CD4-positive, alpha-beta T cell treated with Interleukin-17A for 1 hour (primary cell): ENCODE results near the gene MCF2L.

ENCODE experiments used
- DNase-seq: peaks from one replicate; pipeline ENCODE4 v3.0.0-alpha.2; 2020

The MCF2L gene

DNA sequence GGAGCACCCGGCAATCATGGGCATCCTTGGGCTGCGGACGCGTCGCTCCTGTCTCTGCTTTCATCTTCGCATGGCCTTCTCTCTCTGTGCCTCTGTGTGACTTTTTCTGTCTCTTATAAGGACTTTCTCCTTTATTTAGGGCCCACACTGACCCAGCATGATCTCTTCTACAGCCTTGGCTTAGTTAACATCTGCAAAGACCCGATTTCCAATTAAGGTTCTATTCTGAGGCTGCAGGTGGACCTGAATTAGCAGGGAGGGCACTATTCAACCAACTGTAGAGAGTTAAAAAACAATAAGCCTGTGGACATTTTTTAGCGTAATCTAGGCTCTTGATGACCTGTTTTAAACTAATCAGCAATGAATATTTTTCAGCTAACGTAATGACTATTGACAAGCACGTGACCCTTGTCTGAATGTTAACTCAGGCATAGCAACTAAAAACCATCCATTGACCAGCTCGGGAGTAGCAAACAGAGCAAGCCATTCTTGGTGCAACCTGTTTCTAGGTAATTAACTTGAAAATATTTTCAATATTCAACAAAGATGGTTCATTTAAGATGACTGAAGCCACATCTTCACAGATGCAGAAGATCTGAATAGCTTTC is 168.8 kb downstream of the MCF2L start:
- no peak for DNase-seq

DNA sequence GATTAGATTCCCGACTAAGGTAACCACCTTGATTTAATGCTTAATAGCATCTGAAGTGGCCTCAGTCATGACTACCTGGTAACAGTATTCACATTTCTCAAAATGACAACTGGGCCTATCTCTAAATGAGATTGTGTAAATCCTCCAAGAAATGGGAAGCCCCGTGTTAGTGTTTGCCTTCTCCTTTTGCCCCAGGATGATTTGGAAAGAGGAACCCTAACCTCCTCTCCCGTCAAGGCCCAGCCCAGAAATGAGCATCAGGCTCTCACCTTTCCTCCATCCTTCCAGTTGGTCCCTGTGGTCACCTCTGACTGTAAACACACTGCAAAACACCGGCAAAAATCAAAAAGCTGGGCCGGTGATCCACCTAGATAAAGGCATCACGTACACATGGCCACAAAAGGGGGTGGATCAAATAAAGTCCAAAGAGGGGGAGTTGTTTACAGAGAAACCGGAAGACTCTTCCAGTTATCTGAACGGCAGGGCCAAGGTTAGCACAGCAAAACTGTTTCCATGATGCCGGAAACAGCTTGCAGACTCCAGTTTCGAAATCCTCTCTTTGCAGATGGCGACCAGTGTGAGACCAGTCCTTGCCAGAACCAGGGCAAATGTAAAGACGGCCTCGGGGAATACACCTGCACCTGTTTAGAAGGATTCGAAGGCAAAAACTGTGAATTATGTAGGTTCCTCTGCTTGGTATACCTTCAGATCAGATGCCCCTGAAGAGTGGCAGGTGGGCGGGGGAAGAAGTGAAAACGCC is 170.0 kb downstream of the MCF2L start:
- no peak for DNase-seq

GRCh38 chr13:113139577-113139976 is 170.6 kb downstream of the MCF2L start:
- no peak for DNase-seq

- DNase-seq = no peak
Measured at GRCh38 chr13:113140677-113141600, 171.9 kb downstream of the MCF2L start.

DNA sequence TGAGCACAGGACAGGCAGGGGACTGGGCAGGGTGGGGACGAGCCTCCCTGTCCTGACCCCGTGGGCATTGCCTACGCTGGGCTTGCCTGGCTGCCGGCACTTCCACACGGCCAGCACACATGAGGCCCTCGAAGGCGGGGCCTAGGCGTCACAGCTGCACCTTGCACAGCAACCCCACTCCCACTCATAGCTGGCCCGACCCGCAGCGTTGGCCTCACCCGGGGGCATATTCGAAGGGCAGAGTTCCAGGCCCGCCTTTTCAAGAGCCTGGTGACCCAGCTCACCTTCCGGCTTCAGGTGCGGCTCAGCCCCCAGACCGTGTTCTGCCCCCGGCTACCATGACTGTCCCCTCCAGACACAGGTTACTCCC is 172.6 kb downstream of the MCF2L start:
- no peak for DNase-seq

GRCh38 chr13:113142876-113143275 is 173.9 kb downstream of the MCF2L start:
- no peak for DNase-seq

- DNase-seq = no peak
Measured at GRCh38 chr13:113143466-113144254, 174.6 kb downstream of the MCF2L start.

DNA sequence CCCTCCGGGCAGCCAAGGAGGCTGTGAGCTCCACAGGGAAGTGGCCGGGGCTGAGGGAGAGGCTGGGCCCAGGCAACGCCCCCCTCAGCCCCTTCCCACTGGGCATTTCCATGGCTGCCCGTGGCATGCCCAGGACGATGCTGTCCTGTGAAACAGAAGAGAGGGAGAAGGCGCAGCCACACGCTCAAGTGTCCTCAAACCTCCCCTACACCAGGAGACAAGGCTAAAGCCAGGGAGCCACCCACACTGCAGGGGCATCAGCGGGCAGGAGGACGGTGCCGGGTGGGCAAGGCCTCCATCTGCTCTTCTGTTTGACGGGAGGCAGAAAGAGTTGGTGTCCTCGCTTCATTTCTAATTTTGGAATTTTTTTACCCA is 175.2 kb downstream of the MCF2L start:
- DNase-seq = no peak

- DNase-seq = no peak
Measured at GRCh38 chr13:113145496-113145895, 176.5 kb downstream of the MCF2L start.

DNA sequence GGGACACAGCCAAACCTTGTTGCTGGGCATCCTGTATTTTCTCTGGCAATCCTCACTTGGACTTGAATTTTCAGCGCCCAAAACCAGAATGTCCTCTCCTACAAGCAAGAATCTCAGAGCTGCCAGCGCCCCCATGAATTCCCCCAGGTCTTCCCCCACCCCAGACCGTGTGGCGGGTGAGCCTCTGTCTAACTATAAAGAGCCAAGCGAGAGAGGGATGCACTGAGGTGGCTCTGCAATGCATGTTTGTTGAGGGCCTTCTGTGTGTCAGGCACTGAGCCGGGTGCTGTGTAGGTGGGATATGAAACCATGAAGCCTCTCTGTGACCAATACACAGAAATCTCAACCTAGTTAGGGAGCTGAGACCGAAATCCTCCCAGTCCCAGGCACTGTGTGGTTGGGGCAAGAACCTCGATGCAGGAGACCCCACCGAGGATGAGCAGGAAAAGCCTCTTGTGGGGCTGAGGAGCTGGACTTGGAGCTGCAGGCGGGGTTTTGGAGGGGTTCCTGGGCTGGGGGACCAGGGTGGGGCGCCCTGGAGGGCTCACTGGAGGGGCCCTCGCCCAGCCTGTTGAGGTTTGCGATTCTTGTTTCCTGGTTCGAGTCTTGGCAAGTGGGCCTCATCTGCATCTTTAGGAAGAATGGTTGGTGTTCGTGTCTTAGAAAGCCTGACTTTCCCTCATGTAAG is 177.0 kb downstream of the MCF2L start:
- no peak for DNase-seq

DNA sequence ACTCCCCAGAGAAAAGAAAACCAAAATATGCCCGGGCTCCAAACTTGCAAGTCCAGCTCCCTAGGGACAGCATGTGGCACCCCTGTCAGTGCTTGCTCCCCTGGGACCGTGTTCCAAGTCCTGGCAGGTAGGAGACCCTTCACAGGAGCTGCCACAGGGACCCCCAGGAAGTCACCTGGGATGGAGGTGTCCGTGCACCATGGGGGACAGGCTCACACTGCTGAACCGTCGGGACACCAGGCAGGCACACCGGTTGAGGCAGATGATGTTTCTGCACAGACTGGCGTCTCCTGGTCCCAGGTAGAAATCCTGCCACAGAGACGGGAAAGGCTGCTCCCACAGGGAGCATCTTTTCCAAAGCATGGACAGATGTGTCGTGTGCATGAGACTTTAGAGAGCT is 177.7 kb downstream of the MCF2L start:
- no peak for DNase-seq

GRCh38 chr13:113147206-113147605 is 178.2 kb downstream of the MCF2L start:
- no peak for DNase-seq

- no peak for DNase-seq
Measured at GRCh38 chr13:113148407-113148806, 179.4 kb downstream of the MCF2L start.

- no peak for DNase-seq
Measured at GRCh38 chr13:113148940-113149503, 180.0 kb downstream of the MCF2L start.
